H9 (cell line): Measurements from ENCODE around the gene NR0B1. TPM values are rescaled to one million over a fixed set of nuclear protein-coding genes. Genes with fewer than 3 reads are reported as not detected.

Experiments used
- DNase-seq: peaks from one replicate; pipeline ENCODE4 v3.0.0-alpha.2; 2017
- H2AFZ ChIP-seq: one replicate; pipeline ENCODE4 v1.6.1; 2013; ENCODE audit warnings: mild to moderate bottlenecking, low read length, control low read depth, moderate library complexity
- H2AK5ac ChIP-seq: 2 replicates; pipeline ENCODE4 v1.6.1; 2013; ENCODE audit warnings: low read length, control low read depth, mixed read lengths; ENCODE audit not compliant: insufficient read length
- H2BK120ac ChIP-seq: one replicate; pipeline ENCODE4 v1.6.1; 2013; ENCODE audit warnings: low read depth, mild to moderate bottlenecking, low read length, control low read depth, inconsistent platforms; ENCODE audit not compliant: poor library complexity, severe bottlenecking
- H2BK12ac ChIP-seq: 2 replicates; pipeline ENCODE4 v1.6.1; 2013; ENCODE audit warnings: low read length, control low read depth, mixed read lengths, low read depth; ENCODE audit not compliant: insufficient read length
- H2BK15ac ChIP-seq: 2 replicates; pipeline ENCODE4 v1.6.1; 2013; ENCODE audit warnings: low read depth, low read length, control low read depth
- H2BK20ac ChIP-seq: one replicate; pipeline ENCODE4 v1.6.1; 2013; ENCODE audit warnings: low read depth, mild to moderate bottlenecking, low read length, control low read depth, inconsistent platforms; ENCODE audit not compliant: poor library complexity, severe bottlenecking
- H2BK5ac ChIP-seq: 2 replicates; pipeline ENCODE4 v1.6.1; 2013; ENCODE audit warnings: low read length, control low read depth, mixed read lengths; ENCODE audit not compliant: insufficient read length
- H3K14ac ChIP-seq: 2 replicates; pipeline ENCODE4 v1.6.1; 2013; ENCODE audit warnings: low read length, control low read depth; ENCODE audit not compliant: insufficient read depth
- H3K18ac ChIP-seq: 2 replicates; pipeline ENCODE4 v1.6.1; 2013; ENCODE audit warnings: low read depth, mild to moderate bottlenecking, mixed read lengths, low read length, control low read depth; ENCODE audit not compliant: insufficient read length
- H3K23ac ChIP-seq: 2 replicates; pipeline ENCODE4 v1.6.1; 2013; ENCODE audit warnings: low read length, control low read depth, mixed read lengths, low read depth; ENCODE audit not compliant: insufficient read length
- H3K23me2 ChIP-seq: 2 replicates; pipeline ENCODE4 v1.6.1; 2013; ENCODE audit warnings: low read depth, mild to moderate bottlenecking, mixed read lengths, low read length, control low read depth; ENCODE audit not compliant: insufficient read length, poor library complexity, severe bottlenecking
- H3K27ac ChIP-seq: 2 replicates; pipeline ENCODE4 v1.5.1; 2013; ENCODE audit warnings: low read length, control low read depth, mixed read lengths, low read depth; ENCODE audit not compliant: insufficient read length
- H3K27me3 ChIP-seq: 2 replicates; pipeline ENCODE4 v1.6.1; 2013; ENCODE audit warnings: low read length, control low read depth, inconsistent platforms; ENCODE audit not compliant: insufficient read depth
- H3K4ac ChIP-seq: 2 replicates; pipeline ENCODE4 v1.6.1; 2013; ENCODE audit warnings: low read depth, mild to moderate bottlenecking, control low read depth, inconsistent platforms, low read length, moderate library complexity
- H3K4me1 ChIP-seq: 2 replicates; pipeline ENCODE4 v1.6.1; 2013; ENCODE audit warnings: low read length, control low read depth, inconsistent platforms; ENCODE audit not compliant: insufficient read depth
- H3K4me2 ChIP-seq: 2 replicates; pipeline ENCODE4 v1.6.1; 2013; ENCODE audit warnings: low read length, control low read depth, mixed read lengths; ENCODE audit not compliant: insufficient read length, insufficient read depth
- H3K56ac ChIP-seq: 2 replicates; pipeline ENCODE4 v1.6.1; 2013; ENCODE audit warnings: low read depth, mild to moderate bottlenecking, mixed read lengths, low read length, control low read depth; ENCODE audit not compliant: insufficient read length
- H3K79me1 ChIP-seq: 2 replicates; pipeline ENCODE4 v1.6.1; 2013; ENCODE audit warnings: low read depth, mild to moderate bottlenecking, moderate library complexity, low read length, control low read depth, inconsistent platforms; ENCODE audit not compliant: insufficient read depth, poor library complexity, severe bottlenecking
- H3K79me2 ChIP-seq: 2 replicates; pipeline ENCODE4 v1.6.1; 2013; ENCODE audit warnings: low read length, control low read depth, inconsistent platforms; ENCODE audit not compliant: insufficient read depth
- H3K9ac ChIP-seq: 2 replicates; pipeline ENCODE4 v1.6.1; 2013; ENCODE audit warnings: low read length, control low read depth, mixed read lengths; ENCODE audit not compliant: insufficient read length; ENCODE audit errors: extremely low read depth
- H3K9me3 ChIP-seq: one replicate; pipeline ENCODE4 v1.6.1; 2013; ENCODE audit warnings: low read depth, low read length, inconsistent platforms; ENCODE audit not compliant: control insufficient read depth
- H3T11ph ChIP-seq: one replicate; pipeline ENCODE4 v1.6.1; 2013; ENCODE audit warnings: mild to moderate bottlenecking, low read length, control low read depth, inconsistent platforms
- H4K20me1 ChIP-seq: one replicate; pipeline ENCODE4 v1.6.1; 2013; ENCODE audit not compliant: control insufficient read depth, insufficient read length, insufficient read depth
- H4K5ac ChIP-seq: 2 replicates; pipeline ENCODE4 v1.6.1; 2013; ENCODE audit warnings: low read depth, mild to moderate bottlenecking, mixed read lengths, low read length, control low read depth; ENCODE audit not compliant: insufficient read length
- H4K8ac ChIP-seq: replicated peaks from 2 replicates; pipeline ENCODE4 v1.6.1; 2013; ENCODE audit warnings: low read length, control low read depth, mixed read lengths, low read depth; ENCODE audit not compliant: insufficient read length
- H4K91ac ChIP-seq: 2 replicates; pipeline ENCODE4 v1.6.1; 2013; ENCODE audit warnings: low read depth, mild to moderate bottlenecking, moderate library complexity, mixed read lengths, low read length, control low read depth; ENCODE audit not compliant: insufficient read length
- H3K27ac Mint-ChIP-seq, 3 experiments: 2 replicates in 2 of 3; 3 replicates in 1 of 3; pipeline ENCODE4 v1.8.0; 2020 to 2021; ENCODE audit warnings: mixed read lengths in 3 of 3, mild to moderate bottlenecking in 1 of 3, moderate library complexity in 1 of 3
- H3K27me3 Mint-ChIP-seq: 2 replicates; pipeline ENCODE4 v1.8.0; 2021; ENCODE audit warnings: low read depth, mild to moderate bottlenecking, moderate library complexity, mixed read lengths
- H3K36me3 Mint-ChIP-seq, 3 experiments: 2 replicates in 2 of 3; 3 replicates in 1 of 3; pipeline ENCODE4 v1.8.0; 2020 to 2021; ENCODE audit warnings: low read depth in 3 of 3, mixed read lengths in 3 of 3; ENCODE audit not compliant: insufficient read depth in 1 of 3
- H3K4me1 Mint-ChIP-seq, 2 experiments: 2 replicates each; pipeline ENCODE4 v1.8.0; 2020; ENCODE audit warnings: mixed read lengths in 2 of 2
- H3K4me3 Mint-ChIP-seq, 2 experiments: 2 replicates in 1 of 2; 3 replicates in 1 of 2; pipeline ENCODE4 v1.8.0; 2020 to 2021; ENCODE audit warnings: mild to moderate bottlenecking in 2 of 2, mixed read lengths in 2 of 2, moderate library complexity in 1 of 2
- H3K9me3 Mint-ChIP-seq, 2 experiments: 2 replicates in 1 of 2; 3 replicates in 1 of 2; pipeline ENCODE4 v1.8.0; 2020; ENCODE audit warnings: mild to moderate bottlenecking in 2 of 2, mixed read lengths in 2 of 2, moderate library complexity in 1 of 2
- WGBS: extraction: QIAGEN DNeasy Blood & Tissue Kit; methylation state at CpG from one replicate; pipeline ENCODE4 v1.1.7; 2013; ENCODE audit warnings: missing lambda C conversion rate, low lambda C conversion rate, mixed read lengths; ENCODE audit not compliant: insufficient read length; ENCODE audit errors: extremely low coverage; 5-methylcytosine and 5-hydroxymethylcytosine counted together
- total RNA-seq: library from RNA; stranded (reverse); gene quantifications from 2 replicates; pipeline ENCODE4 v1.2.1, GENCODE V29; 2021
- TF ChIP-seq, protein P1 (sequence below): fragments of 200-600 bp; sonication (generic); conservative IDR thresholded peaks from 3 replicates; pipeline ENCODE4 v1.8.0; 2021; ENCODE audit warnings: antibody characterized with exemption, mild to moderate bottlenecking

Gene NR0B1
- total RNA-seq, 1 experiment from 2014 or later = not detected

GRCh38 chrX:30312858-30313257 is 3.7 kb upstream of the NR0B1 start:
- H4K91ac ChIP-seq = no peak overlapping the region
- Mint-ChIP-seq H3K27me3 (peaks cover 48% of the 10 kb centered on the region), H3K36me3 (peaks cover 0 to 3% (median 0%) of the 10 kb centered on the region in 3 experiments; a peak in 2 of 7 replicates), H3K4me1 (peaks cover 0 to 1% of the 10 kb centered on the region in 2 experiments; a peak in 1 of 4 replicates), H3K4me3 (no peak overlapping the region), H3K9me3 (peaks cover 0 to 47% of the 10 kb centered on the region in 2 experiments; a peak in 4 of 5 replicates), H3K27ac (no peak overlapping the region)
- H3K14ac ChIP-seq = no peak overlapping the region
- H2AFZ ChIP-seq = no peak overlapping the region
- no peak overlapping the region for H4K5ac ChIP-seq
- no peak overlapping the region for H2BK5ac ChIP-seq
- H3K4me2 ChIP-seq = no peak overlapping the region
- no peak for DNase-seq
- no peak overlapping the region for H3K18ac ChIP-seq
- H3T11ph ChIP-seq = no peak overlapping the region
- no peaks in the 10 kb centered on the region for H3K79me2 ChIP-seq
- no peak overlapping the region for H4K8ac ChIP-seq
- H3K56ac ChIP-seq = no peak overlapping the region
- no peak overlapping the region for H2AK5ac ChIP-seq
- no peak overlapping the region for H2BK120ac ChIP-seq
- no peak overlapping the region for H3K27ac ChIP-seq
- H3K9ac ChIP-seq = no peak overlapping the region
- WGBS = no CpG with 5 or more reads among the region's 5 CpGs
- no peaks in the 10 kb centered on the region for H3K4me1 ChIP-seq
- no peak overlapping the region for H2BK15ac ChIP-seq
- H2BK12ac ChIP-seq = no peak overlapping the region
- H3K79me1 ChIP-seq = no peaks in the 10 kb centered on the region
- no peak overlapping the region for H3K4ac ChIP-seq
- peaks cover 9% of the 10 kb centered on the region; the same call in 1 of the 2 replicates for H3K27me3 ChIP-seq
- no peak overlapping the region for H3K23ac ChIP-seq
- TF ChIP-seq, protein P1, sequence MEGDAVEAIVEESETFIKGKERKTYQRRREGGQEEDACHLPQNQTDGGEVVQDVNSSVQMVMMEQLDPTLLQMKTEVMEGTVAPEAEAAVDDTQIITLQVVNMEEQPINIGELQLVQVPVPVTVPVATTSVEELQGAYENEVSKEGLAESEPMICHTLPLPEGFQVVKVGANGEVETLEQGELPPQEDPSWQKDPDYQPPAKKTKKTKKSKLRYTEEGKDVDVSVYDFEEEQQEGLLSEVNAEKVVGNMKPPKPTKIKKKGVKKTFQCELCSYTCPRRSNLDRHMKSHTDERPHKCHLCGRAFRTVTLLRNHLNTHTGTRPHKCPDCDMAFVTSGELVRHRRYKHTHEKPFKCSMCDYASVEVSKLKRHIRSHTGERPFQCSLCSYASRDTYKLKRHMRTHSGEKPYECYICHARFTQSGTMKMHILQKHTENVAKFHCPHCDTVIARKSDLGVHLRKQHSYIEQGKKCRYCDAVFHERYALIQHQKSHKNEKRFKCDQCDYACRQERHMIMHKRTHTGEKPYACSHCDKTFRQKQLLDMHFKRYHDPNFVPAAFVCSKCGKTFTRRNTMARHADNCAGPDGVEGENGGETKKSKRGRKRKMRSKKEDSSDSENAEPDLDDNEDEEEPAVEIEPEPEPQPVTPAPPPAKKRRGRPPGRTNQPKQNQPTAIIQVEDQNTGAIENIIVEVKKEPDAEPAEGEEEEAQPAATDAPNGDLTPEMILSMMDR = no peak
- H3K9me3 ChIP-seq = no peaks in the 10 kb centered on the region
- H3K23me2 ChIP-seq = peaks cover 5% of the 10 kb centered on the region
- no peak overlapping the region for H2BK20ac ChIP-seq
- no peaks in the 10 kb centered on the region for H4K20me1 ChIP-seq
